ENCODE data around the gene NIPA2. TPM values are rescaled to one million over a fixed set of nuclear protein-coding genes. Genes with fewer than 3 reads are reported as not detected.

The NIPA2 gene
- total RNA-seq, 4 donors from 2014 or later: 50.3 to 67.2 (median 56.4) TPM

DNA sequence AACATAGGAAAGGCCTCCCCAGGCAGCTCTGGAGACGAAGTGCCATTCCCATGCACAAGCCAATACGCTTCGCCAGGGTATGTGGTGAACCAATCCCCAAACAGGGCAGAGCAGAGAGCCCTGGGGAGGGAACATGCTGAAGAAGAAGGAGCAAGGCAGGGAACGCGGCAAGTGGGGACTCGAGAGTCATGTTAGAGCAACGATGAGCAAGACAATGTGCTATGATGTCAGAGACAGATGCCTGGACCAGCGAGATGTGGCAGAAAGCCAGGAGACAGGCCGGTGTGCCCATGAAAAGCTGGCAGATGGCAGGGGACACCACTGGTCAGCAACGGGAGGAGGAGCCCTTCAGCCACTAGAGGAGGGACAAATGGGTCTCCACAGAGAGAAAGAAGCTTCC, 39.6 kb downstream of the NIPA2 start:
- Histone ChIP-seq H3K36me3 (peaks cover 44 to 55% of the 10 kb centered on the region in 2 donors), H3K27ac (no peak overlapping the region), H3K9me3 (no peaks in the 10 kb centered on the region), H3K27me3 (no peaks in the 10 kb centered on the region), H3K4me1 (no peaks in the 10 kb centered on the region), H3K4me3 (replicated peaks in 1 of 3) (no peak overlapping the region)
- 95 to 96% methylated on average over 10 of the region's 10 CpGs for WGBS, 2 donors
- intact Hi-C loops (cut with DNase I): no loop called here
- DNase-seq: no peak
- TF ChIP-seq POLR2A (IDR thresholded peaks at IDR 0.05) (no peak), CTCF (IDR thresholded peaks at IDR 0.05) (no peak)

DNA sequence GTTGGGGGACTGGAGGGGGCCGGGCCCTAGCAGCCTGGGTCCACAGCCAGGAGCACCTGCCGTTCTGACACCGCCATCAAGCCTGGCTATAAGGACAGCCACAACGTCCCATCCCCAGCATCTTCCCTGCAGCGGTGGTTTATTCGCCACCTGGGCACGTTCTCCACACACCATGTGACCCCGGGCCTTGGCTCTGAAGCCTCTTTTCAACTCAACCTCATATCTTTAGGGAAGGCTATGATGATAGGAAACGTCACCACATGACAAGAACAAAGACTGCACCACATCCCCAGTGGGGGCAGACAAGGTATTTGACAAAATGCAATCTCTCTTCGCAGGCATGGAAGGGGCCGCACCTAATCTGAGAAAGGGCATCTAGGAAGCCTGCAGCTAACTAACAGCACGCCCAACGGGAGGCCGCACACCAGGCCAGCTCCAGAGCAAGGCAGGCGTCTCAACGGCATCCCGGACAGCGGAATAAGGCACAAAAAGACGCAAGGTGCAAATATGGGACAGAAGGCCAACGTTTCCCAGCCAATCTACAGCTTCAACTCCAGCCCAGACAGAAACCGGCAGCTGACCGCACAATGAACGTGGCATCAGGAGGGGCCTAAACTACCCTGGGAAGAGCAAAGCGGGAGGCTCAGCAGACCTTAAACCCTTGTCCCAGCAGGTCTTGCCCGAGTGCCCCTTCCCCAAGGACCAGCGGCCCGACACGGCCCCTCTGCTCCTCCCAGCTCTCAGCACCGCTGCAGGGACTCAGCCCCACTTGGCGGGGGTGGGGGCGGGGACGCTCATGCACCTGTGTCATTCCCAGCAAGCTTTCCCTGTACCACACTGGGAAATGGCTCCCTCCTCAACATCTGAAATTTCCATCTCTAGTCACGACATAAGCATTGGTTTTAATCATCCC, 41.9 kb downstream of the NIPA2 start:
- Histone ChIP-seq H3K4me1 (no peaks in the 10 kb centered on the region), H3K4me3 (replicated peaks in 1 of 3) (no peak overlapping the region), H3K27me3 (no peaks in the 10 kb centered on the region), H3K36me3 (peaks cover 37 to 42% of the 10 kb centered on the region in 2 donors), H3K27ac (no peak overlapping the region), H3K9me3 (no peaks in the 10 kb centered on the region)
- WGBS, 2 donors: 93% methylated on average over 31 to 33 of the region's 33 CpGs
- TF ChIP-seq POLR2A (IDR thresholded peaks at IDR 0.05) (no peak), CTCF (IDR thresholded peaks at IDR 0.05) (no peak)
- DNase-seq: no peak
- intact Hi-C loops (cut with DNase I): no loop called here

DNA sequence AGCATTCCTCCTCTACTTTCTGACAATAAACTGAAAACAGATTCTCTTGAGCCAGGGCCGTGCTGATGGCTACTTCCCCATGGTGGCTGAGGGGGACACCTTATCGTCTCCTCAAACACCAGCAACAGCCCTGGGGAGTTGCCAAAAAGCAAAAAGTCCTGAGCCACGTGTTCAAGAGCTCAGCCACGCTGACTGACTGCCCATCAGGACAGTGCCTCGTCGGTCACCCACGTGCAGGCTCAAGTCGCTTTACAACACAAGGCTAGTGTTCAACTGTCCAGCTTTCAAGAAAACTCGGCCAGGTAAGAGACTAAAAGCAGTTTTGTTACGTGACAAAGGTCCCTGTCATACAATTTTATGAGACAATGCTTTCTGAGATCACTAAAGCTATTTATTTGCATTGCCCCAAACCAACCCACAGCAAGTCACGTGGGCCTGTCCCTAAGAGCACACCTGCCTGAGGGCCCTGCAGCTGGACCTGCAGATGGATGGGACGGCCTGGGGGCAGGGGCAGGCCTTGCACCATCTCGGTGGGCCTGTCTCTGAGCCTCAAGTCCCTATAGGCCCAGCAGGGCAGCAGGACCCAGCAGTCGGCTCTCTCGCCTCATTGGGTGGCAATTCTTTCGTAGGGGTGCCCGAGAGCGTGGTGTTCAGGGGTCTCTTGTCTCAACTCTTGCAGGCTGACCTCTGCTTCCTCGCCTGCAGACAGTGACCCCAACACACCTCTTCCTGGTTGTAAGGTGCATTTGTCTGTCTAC, 42.7 kb downstream of the NIPA2 start:
- whole genome bisulfite sequencing, 2 donors: 92 to 93% methylated on average over 17 to 19 of the region's 19 CpGs

GRCh38 chr15:22881739-22882440, 43.4 kb downstream of the NIPA2 start:
- Histone ChIP-seq H3K27ac (no peak overlapping the region), H3K36me3 (peaks cover 31 to 38% of the 10 kb centered on the region in 2 donors), H3K9me3 (no peaks in the 10 kb centered on the region), H3K4me1 (no peaks in the 10 kb centered on the region), H3K27me3 (no peaks in the 10 kb centered on the region), H3K4me3 (replicated peaks in 1 of 3) (no peak overlapping the region)
- DNase-seq: no peak
- intact Hi-C loops (cut with DNase I): no loop called here
- 95 to 96% methylated on average over 16 to 25 of the region's 25 CpGs for WGBS, 2 donors
- TF ChIP-seq CTCF (IDR thresholded peaks at IDR 0.05) (no peak), POLR2A (IDR thresholded peaks at IDR 0.05) (no peak)

More for the DNA sequence above, 42.7 kb downstream of the NIPA2 start:
- no peak for DNase-seq
- H3K27me3 ChIP-seq: no peaks in the 10 kb centered on the region
- intact Hi-C loops (cut with DNase I): no loop called here
- no peak for TF ChIP-seq CTCF (IDR thresholded peaks at IDR 0.05)
- peaks cover 36 to 38% of the 10 kb centered on the region in 2 donors for H3K36me3 ChIP-seq
- H3K27ac ChIP-seq: no peak overlapping the region
- no peak overlapping the region for H3K4me3 ChIP-seq (replicated peaks in 1 of 3)
- H3K9me3 ChIP-seq: no peaks in the 10 kb centered on the region
- H3K4me1 ChIP-seq: no peaks in the 10 kb centered on the region

Data from thyroid gland (tissue), 4 donors.